Measurements from ENCODE around the gene TYRP1.

DNA sequence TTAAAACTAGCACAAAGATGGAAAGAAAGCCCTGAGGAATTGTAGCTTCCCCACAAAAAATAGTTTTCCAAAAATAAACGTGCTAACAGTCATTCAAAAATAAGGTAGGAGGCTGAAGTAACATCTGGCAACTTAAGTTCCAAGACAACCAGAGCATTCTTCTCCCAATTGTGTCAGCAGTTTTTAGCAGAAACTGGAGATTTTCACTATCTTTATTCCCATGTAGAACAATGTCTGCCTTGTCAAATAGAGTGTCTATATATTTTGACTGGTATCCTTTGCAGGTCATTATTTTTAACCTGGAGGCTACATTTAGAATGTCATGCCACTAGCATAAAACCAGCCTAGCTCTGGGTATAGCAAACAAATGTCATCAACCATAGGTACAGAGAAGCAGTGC is 10.8 kb downstream of the TYRP1 start:
- TF ChIP-seq CTCF (IDR thresholded peaks at IDR 0.05) (no peak), POLR2A (IDR thresholded peaks at IDR 0.05) (no peak)

Measured in suprapubic skin (tissue), 3 donors.